Activated CD8-positive, alpha-beta T cell treated with anti-CD3 and anti-CD28 coated beads for 36 hours (primary cell): ENCODE data around the gene TAPBP. TPM values are rescaled to one million over a fixed set of nuclear protein-coding genes. Genes with fewer than 3 reads are reported as not detected.
"Not testable (repeated sequence)": the region's sequence is repeated elsewhere in the genome, so short reads cannot be mapped to it uniquely, and the experiment has no call there.

Source experiments
- ATAC-seq: fragments of 200-7000 bp; cut with Tn5 transposase; one replicate; pipeline ENCODE4 v1.10.0; 2021; ENCODE audit warnings: mild to moderate bottlenecking, moderate library complexity
- CTCF ChIA-PET: fragments of 350-600 bp; sonication (Branson Sonifier 250); formaldehyde crosslinking; loops from one replicate; lab custom pipeline; 2021; ENCODE audit warnings: antibody characterized with exemption; lab: Charles Lee
- POLR2A ChIA-PET: fragments of 350-600 bp; sonication (Branson Sonifier 250); formaldehyde crosslinking; loops from one replicate; lab custom pipeline; 2021; ENCODE audit warnings: antibody characterized with exemption; lab: Charles Lee
- DNase-seq: peaks from one replicate; pipeline ENCODE4 v3.0.0-alpha.2; 2020
- H3K27ac Mint-ChIP-seq: one replicate; pipeline ENCODE4 v1.8.0; 2021; ENCODE audit warnings: mild to moderate bottlenecking, mixed read lengths
- H3K27me3 Mint-ChIP-seq: one replicate; pipeline ENCODE4 v1.8.0; 2021; ENCODE audit warnings: mixed read lengths
- H3K36me3 Mint-ChIP-seq: one replicate; pipeline ENCODE4 v1.8.0; 2021; ENCODE audit warnings: low read depth, mixed read lengths
- H3K4me1 Mint-ChIP-seq: one replicate; pipeline ENCODE4 v1.8.0; 2021; ENCODE audit warnings: low read depth, mixed read lengths
- H3K4me3 Mint-ChIP-seq: one replicate; pipeline ENCODE4 v1.8.0; 2021; ENCODE audit warnings: mild to moderate bottlenecking, moderate library complexity, mixed read lengths
- H3K9me3 Mint-ChIP-seq: one replicate; pipeline ENCODE4 v1.8.0; 2021; ENCODE audit warnings: mixed read lengths
- intact Hi-C: fragments of 100-400 bp; cut with micrococcal nuclease; formaldehyde crosslinking; loops from one replicate; pipeline ENCODE4 v1.10.0; 2022
- total RNA-seq, 2 experiments: library from RNA; stranded (reverse); gene quantifications; one replicate each; pipeline ENCODE4 v1.2.3, GENCODE V29; 2021
- TF ChIP-seq, protein P1 (sequence below): fragments of 200-600 bp; IDR thresholded peaks from one replicate; pipeline ENCODE4 v1.8.0; 2022; ENCODE audit warnings: antibody characterized with exemption, mild to moderate bottlenecking

TAPBP gene
- total RNA-seq: 100 to 1,000 TPM; 179 to 183 TPM

DNA sequence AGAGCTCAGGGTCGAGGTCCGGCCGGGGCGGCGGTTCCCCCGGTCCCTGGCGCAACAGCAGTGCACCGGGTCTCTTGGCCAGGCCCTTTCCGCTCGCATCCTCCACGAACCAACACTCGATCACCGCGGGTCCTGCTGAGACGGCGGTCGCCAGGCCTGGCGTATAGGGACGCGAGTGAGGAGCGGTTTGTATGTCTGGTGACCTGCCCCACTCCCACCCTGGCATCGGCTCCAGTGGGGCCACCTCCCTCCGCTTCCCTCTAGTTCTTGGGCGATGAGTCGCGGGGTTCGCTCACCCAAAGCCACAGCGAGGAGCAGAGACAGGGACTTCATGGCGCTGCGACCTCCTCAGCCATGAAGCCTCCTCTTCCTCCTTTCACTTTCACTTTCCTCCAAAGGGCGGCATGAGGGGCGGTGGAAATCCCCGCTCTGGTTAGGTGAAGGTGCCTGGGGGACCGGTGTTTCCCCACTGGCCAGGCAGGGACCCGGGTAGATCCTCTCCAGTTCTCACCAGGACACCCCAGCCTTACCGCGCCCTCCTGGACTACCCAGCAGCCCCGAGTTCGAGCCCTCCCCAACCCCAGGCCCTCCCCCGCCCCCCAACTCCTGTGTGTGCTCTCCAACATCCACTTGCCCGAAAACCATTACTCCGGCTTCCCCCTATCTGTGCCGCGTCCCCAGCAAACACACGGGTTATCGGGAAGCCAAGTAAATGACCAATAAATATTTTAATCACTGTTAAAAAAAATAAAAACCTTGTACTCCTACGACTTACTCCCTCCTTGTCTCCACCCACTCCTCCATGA lies at the start of gene TAPBP:
Gene TAPBP, minus strand, starts transcription at position 370 of the 806 bp plus-strand sequence. Its CDS starts 37 bp downstream, at position 333.
- peaks cover 47% of the 10 kb centered on the region for H3K36me3 Mint-ChIP-seq
- TF ChIP-seq, protein P1, sequence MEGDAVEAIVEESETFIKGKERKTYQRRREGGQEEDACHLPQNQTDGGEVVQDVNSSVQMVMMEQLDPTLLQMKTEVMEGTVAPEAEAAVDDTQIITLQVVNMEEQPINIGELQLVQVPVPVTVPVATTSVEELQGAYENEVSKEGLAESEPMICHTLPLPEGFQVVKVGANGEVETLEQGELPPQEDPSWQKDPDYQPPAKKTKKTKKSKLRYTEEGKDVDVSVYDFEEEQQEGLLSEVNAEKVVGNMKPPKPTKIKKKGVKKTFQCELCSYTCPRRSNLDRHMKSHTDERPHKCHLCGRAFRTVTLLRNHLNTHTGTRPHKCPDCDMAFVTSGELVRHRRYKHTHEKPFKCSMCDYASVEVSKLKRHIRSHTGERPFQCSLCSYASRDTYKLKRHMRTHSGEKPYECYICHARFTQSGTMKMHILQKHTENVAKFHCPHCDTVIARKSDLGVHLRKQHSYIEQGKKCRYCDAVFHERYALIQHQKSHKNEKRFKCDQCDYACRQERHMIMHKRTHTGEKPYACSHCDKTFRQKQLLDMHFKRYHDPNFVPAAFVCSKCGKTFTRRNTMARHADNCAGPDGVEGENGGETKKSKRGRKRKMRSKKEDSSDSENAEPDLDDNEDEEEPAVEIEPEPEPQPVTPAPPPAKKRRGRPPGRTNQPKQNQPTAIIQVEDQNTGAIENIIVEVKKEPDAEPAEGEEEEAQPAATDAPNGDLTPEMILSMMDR: no peak
- DNase-seq (peak; percentile 94), ATAC-seq (peak; percentile 60)
- no peaks in the 10 kb centered on the region for H3K27me3 Mint-ChIP-seq
- peaks cover 54% of the 10 kb centered on the region for H3K4me1 Mint-ChIP-seq
- H3K9me3 Mint-ChIP-seq: no peaks in the 10 kb centered on the region
- intact Hi-C loops: no loop called here
- peak within 1 kb of the TSS; percentile 97 for H3K4me3 Mint-ChIP-seq
- H3K27ac Mint-ChIP-seq: peak within 1 kb of the TSS; percentile 95
- ChIA-PET POLR2A (interaction anchor here (0.7 to 8.3 kb wide), 11 partner anchors 9 to 308 kb away, joined by 3 to 102 read pairs (median 7); partner anchors contain the start of genes B3GALT4, ITPR3, PFDN6 and RGL2), CTCF (interaction anchor here (0.6 to 4.1 kb wide), 5 partner anchors 12 to 248 kb away, joined by 3 to 18 read pairs (median 8); partner anchors contain the start of genes B3GALT4 and RGL2)

GRCh38 chr6:33363486-33363885 lies 49.6 kb upstream of the TAPBP start:
- ATAC-seq, POLR2A ChIA-PET, H3K4me1 Mint-ChIP-seq, intact Hi-C loops, H3K9me3 Mint-ChIP-seq, H3K4me3 Mint-ChIP-seq, H3K36me3 Mint-ChIP-seq, H3K27ac Mint-ChIP-seq, H3K27me3 Mint-ChIP-seq, DNase-seq: not testable (repeated sequence)
- CTCF ChIA-PET: interaction anchor here (1.0 to 1.2 kb wide), 3 partner anchors 18 to 72 kb away, joined by 3 read pairs; no protein-coding TSS in a partner anchor

- no peaks in the 10 kb centered on the region for H3K4me1 Mint-ChIP-seq
- ChIA-PET POLR2A (no interaction called here), CTCF (interaction anchor here (0.8 kb wide), 1 partner anchor 14 kb away, joined by 4 read pairs; no protein-coding TSS in a partner anchor)
- DNase-seq: no peak
- H3K27me3 Mint-ChIP-seq: no peaks in the 10 kb centered on the region
- TF ChIP-seq, protein P1: no peak
- no peak overlapping the region for H3K4me3 Mint-ChIP-seq
- no peaks in the 10 kb centered on the region for H3K9me3 Mint-ChIP-seq
- intact Hi-C loops: no loop called here
- H3K36me3 Mint-ChIP-seq: no peaks in the 10 kb centered on the region
- no peak for ATAC-seq
- no peak overlapping the region for H3K27ac Mint-ChIP-seq
Observed at GRCh38 chr6:33359331-33359730, 45.5 kb upstream of the TAPBP start.

- CTCF ChIA-PET, ATAC-seq, H3K4me1 Mint-ChIP-seq, intact Hi-C loops, H3K4me3 Mint-ChIP-seq, H3K27me3 Mint-ChIP-seq, H3K36me3 Mint-ChIP-seq, H3K9me3 Mint-ChIP-seq, POLR2A ChIA-PET, DNase-seq, H3K27ac Mint-ChIP-seq: not testable (repeated sequence)
Observed at GRCh38 chr6:33357160-33357871, 43.4 kb upstream of the TAPBP start.

- H3K9me3 Mint-ChIP-seq: no peaks in the 10 kb centered on the region
- H3K27me3 Mint-ChIP-seq: no peaks in the 10 kb centered on the region
- intact Hi-C loops: no loop called here
- H3K4me1 Mint-ChIP-seq: no peaks in the 10 kb centered on the region
- no peak for ATAC-seq
- no peak for DNase-seq
- POLR2A ChIA-PET: no interaction called here
- H3K27ac Mint-ChIP-seq: no peak overlapping the region
- CTCF ChIA-PET: no interaction called here
- H3K4me3 Mint-ChIP-seq: no peak overlapping the region
- TF ChIP-seq, protein P1: no peak
- H3K36me3 Mint-ChIP-seq: no peaks in the 10 kb centered on the region
Observed at GRCh38 chr6:33356295-33356694, 42.4 kb upstream of the TAPBP start.

DNA sequence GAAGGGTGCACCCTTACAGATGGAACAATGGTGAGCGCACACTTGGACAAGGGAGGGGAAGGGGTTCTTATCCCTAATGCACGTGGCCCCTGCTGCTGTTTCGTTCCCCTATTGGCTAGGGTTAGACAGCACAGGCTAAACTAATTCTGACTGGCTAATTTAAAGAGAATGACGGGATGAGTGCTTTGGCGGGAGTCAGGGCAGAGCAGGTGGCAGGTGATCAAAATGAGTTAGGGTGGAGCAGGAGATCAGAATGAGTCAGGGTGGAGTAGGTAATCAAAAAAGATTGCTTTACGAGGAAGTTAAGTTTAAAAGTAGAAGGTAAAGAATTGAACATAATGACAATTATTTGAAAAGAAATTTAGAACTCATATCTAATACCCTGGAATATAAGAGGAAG lies 42.0 kb upstream of the TAPBP start:
- H3K36me3 Mint-ChIP-seq, intact Hi-C loops, H3K4me3 Mint-ChIP-seq, CTCF ChIA-PET, H3K27me3 Mint-ChIP-seq, DNase-seq, H3K9me3 Mint-ChIP-seq, H3K27ac Mint-ChIP-seq, H3K4me1 Mint-ChIP-seq, ATAC-seq: not testable (repeated sequence)
- POLR2A ChIA-PET: interaction anchor here (1.0 kb wide), 1 partner anchor 11 kb away, joined by 3 read pairs; no protein-coding TSS in a partner anchor
